GM12878 (cell line): ENCODE measurements around the gene SLC2A9.

ENCODE experiments used
- CHD1 ChIP-seq: IDR thresholded peaks from 2 replicates; pipeline ENCODE4 v1.6.1; 2012; ENCODE audit warnings: low read depth, low read length, improper control_type of control experiment
- EP300 ChIP-seq, 2 experiments: fragments of 150-350 bp in 1 of 2; IDR thresholded peaks; 2 replicates each; pipeline ENCODE4 v1.6.1; 2011 to 2012; ENCODE audit warnings: low read depth in 2 of 2, low read length in 2 of 2, borderline replicate concordance in 1 of 2, improper control_type of control experiment in 1 of 2, inconsistent platforms in 1 of 2; ENCODE audit not compliant: control insufficient read depth in 1 of 2
- FOXK2 ChIP-seq: fragments of 450-650 bp; IDR thresholded peaks from 2 replicates; pipeline ENCODE4 v1.6.1; 2017; ENCODE audit warnings: mild to moderate bottlenecking, moderate library complexity
- HDAC2 ChIP-seq: fragments of 200-600 bp; sonication (generic); IDR thresholded peaks from 2 replicates; pipeline ENCODE4 v1.6.1; 2017
- NFYB ChIP-seq: IDR thresholded peaks from 2 replicates; pipeline ENCODE4 v1.6.1; 2011; ENCODE audit warnings: low read depth, mild to moderate bottlenecking, low read length, improper control_type of control experiment, moderate library complexity; ENCODE audit not compliant: insufficient read depth
- PAX8 ChIP-seq: fragments of 450-650 bp; IDR thresholded peaks from 2 replicates; pipeline ENCODE4 v1.6.1; 2017; ENCODE audit warnings: mild to moderate bottlenecking, moderate library complexity
- STAT3 ChIP-seq: IDR thresholded peaks from 2 replicates; pipeline ENCODE4 v1.6.1; 2011; ENCODE audit warnings: low read depth, low read length, improper control_type of control experiment
- TAF1 ChIP-seq: IDR thresholded peaks from 2 replicates; pipeline ENCODE4 v1.6.1; 2011; ENCODE audit warnings: mild to moderate bottlenecking, low read depth, low read length, borderline replicate concordance
- TF ChIP-seq, protein P1 (sequence below), 3 experiments: IDR thresholded peaks in 2 of 3; conservative IDR thresholded peaks in 1 of 3; 2 replicates each; pipeline ENCODE4 v1.5.1; 2011; ENCODE audit warnings: low read depth in 3 of 3, low read length in 3 of 3, mild to moderate bottlenecking in 3 of 3, control low read depth in 2 of 3, moderate library complexity in 2 of 3, inconsistent platforms in 1 of 3, mixed read lengths in 1 of 3; ENCODE audit not compliant: control insufficient read depth in 2 of 3, insufficient read depth in 1 of 3; ENCODE audit errors: extremely low read depth in 1 of 3
- TF ChIP-seq, protein P2 (sequence below): IDR thresholded peaks from 2 replicates; pipeline ENCODE4 v1.6.1; 2012; ENCODE audit warnings: low read length, inconsistent platforms
- TF ChIP-seq, protein P3 (sequence below): IDR thresholded peaks from 2 replicates; pipeline ENCODE4 v1.6.1; 2011; ENCODE audit warnings: mild to moderate bottlenecking, low read depth, low read length, moderate library complexity; ENCODE audit not compliant: insufficient replicate concordance

DNA sequence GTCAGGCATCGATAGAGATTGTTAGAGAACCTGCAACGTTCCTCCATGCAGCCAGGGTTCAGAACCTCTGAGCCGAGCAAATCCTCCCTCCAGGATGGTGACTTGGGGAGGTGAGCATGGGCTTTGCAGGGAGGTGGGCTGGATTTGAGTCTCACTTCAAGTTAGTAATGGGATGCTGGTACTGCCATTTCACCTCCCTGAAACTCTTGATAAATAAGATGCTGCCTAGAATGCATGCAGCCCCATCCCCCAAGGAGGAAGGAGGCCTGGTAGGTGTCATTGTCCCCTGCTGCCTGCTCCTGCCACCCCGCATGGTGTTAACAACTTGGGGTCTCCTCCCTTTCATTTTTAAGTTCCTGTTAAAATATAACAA, 35.7 kb upstream of the SLC2A9 start:
- no peak for TF ChIP-seq CHD1
- TF ChIP-seq, protein P1, sequence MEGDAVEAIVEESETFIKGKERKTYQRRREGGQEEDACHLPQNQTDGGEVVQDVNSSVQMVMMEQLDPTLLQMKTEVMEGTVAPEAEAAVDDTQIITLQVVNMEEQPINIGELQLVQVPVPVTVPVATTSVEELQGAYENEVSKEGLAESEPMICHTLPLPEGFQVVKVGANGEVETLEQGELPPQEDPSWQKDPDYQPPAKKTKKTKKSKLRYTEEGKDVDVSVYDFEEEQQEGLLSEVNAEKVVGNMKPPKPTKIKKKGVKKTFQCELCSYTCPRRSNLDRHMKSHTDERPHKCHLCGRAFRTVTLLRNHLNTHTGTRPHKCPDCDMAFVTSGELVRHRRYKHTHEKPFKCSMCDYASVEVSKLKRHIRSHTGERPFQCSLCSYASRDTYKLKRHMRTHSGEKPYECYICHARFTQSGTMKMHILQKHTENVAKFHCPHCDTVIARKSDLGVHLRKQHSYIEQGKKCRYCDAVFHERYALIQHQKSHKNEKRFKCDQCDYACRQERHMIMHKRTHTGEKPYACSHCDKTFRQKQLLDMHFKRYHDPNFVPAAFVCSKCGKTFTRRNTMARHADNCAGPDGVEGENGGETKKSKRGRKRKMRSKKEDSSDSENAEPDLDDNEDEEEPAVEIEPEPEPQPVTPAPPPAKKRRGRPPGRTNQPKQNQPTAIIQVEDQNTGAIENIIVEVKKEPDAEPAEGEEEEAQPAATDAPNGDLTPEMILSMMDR (IDR thresholded peaks at IDR 0.05 in 2 of 3, conservative IDR thresholded peaks at IDR 0.05 in 1 of 3; ENCODE audit: control insufficient read depth in 2 of 3, extremely low read depth in 1 of 3, insufficient read depth in 1 of 3, low read depth in 3 of 3, low read length in 3 of 3) = no peak
- TF ChIP-seq, protein P2, sequence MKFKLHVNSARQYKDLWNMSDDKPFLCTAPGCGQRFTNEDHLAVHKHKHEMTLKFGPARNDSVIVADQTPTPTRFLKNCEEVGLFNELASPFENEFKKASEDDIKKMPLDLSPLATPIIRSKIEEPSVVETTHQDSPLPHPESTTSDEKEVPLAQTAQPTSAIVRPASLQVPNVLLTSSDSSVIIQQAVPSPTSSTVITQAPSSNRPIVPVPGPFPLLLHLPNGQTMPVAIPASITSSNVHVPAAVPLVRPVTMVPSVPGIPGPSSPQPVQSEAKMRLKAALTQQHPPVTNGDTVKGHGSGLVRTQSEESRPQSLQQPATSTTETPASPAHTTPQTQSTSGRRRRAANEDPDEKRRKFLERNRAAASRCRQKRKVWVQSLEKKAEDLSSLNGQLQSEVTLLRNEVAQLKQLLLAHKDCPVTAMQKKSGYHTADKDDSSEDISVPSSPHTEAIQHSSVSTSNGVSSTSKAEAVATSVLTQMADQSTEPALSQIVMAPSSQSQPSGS = no peak
- TF ChIP-seq HDAC2 = no peak
- TF ChIP-seq EP300 (IDR thresholded peaks at IDR 0.05; ENCODE audit: borderline replicate concordance in 1 of 2, control insufficient read depth in 1 of 2, low read depth in 2 of 2, low read length in 2 of 2) = no peak
- no peak for TF ChIP-seq TAF1
- TF ChIP-seq, protein P3, sequence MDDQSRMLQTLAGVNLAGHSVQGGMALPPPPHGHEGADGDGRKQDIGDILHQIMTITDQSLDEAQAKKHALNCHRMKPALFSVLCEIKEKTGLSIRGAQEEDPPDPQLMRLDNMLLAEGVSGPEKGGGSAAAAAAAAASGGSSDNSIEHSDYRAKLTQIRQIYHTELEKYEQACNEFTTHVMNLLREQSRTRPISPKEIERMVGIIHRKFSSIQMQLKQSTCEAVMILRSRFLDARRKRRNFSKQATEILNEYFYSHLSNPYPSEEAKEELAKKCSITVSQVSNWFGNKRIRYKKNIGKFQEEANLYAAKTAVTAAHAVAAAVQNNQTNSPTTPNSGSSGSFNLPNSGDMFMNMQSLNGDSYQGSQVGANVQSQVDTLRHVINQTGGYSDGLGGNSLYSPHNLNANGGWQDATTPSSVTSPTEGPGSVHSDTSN = no peak
- no peak for TF ChIP-seq NFYB
- no peak for TF ChIP-seq STAT3
- no peak for TF ChIP-seq PAX8
- no peak for TF ChIP-seq FOXK2
